Tibial artery (tissue), 4 donors: ENCODE results near the gene KLHDC8A.

Experiments
- DNase-seq, 2 donors: peaks; one replicate each; pipeline ENCODE4 v3.0.0-alpha.2; 2019
- H3K27ac ChIP-seq, 2 donors: fragments of 200-600 bp; sonication (generic) in 1 of 2; 1 replicate in 1 of 2; 2 replicates in 1 of 2; pipeline ENCODE4 v1.5.1; 2018 to 2019; ENCODE audit warnings: mild to moderate bottlenecking in 1 of 2
- H3K27me3 ChIP-seq, 2 donors: fragments of 200-600 bp; sonication (generic) in 1 of 2; one replicate each; pipeline versions ENCODE4 v1.5.1 to v1.6.0; 2016 to 2019
- H3K36me3 ChIP-seq, 3 donors: fragments of 200-600 bp; sonication (generic) in 2 of 3; one replicate each; pipeline ENCODE4 v1.5.1; 2016 to 2019; ENCODE audit warnings: mild to moderate bottlenecking in 2 of 3
- H3K4me1 ChIP-seq, 4 donors: fragments of 200-600 bp; sonication (generic) in 2 of 4; 1 replicate in 3 of 4; 2 replicates in 1 of 4; pipeline ENCODE4 v1.5.1; 2016 to 2019
- H3K4me3 ChIP-seq, 2 donors: fragments of 200-600 bp; sonication (generic) in 1 of 2; 1 replicate in 1 of 2; 2 replicates in 1 of 2; pipeline ENCODE4 v1.5.1; 2018 to 2019; ENCODE audit warnings: mild to moderate bottlenecking in 2 of 2
- H3K9me3 ChIP-seq, 3 donors: fragments of 200-600 bp; sonication (generic) in 1 of 3; one replicate each; pipeline ENCODE4 v1.5.1; 2016 to 2019
- intact Hi-C: fragments of 100-400 bp; cut with DNase I; formaldehyde crosslinking; loops from one replicate; pipeline ENCODE4 v1.15.0; 2023; ENCODE audit warnings: low total_unique reads
- TF ChIP-seq, protein P1 (sequence below), 2 experiments: fragments of 200-600 bp in 1 of 2; fragments of 450-650 bp in 1 of 2; IDR thresholded peaks; one replicate each; pipeline ENCODE4 v1.5.1; 2017 to 2019; ENCODE audit warnings: antibody characterized with exemption in 2 of 2, mild to moderate bottlenecking in 1 of 2, moderate library complexity in 1 of 2

The KLHDC8A gene

GRCh38 chr1:205346956-205347574, 9.7 kb downstream of the KLHDC8A start:
- H3K36me3 ChIP-seq = no peaks in the 10 kb centered on the region
- no peak overlapping the region for H3K4me3 ChIP-seq
- TF ChIP-seq, protein P1, sequence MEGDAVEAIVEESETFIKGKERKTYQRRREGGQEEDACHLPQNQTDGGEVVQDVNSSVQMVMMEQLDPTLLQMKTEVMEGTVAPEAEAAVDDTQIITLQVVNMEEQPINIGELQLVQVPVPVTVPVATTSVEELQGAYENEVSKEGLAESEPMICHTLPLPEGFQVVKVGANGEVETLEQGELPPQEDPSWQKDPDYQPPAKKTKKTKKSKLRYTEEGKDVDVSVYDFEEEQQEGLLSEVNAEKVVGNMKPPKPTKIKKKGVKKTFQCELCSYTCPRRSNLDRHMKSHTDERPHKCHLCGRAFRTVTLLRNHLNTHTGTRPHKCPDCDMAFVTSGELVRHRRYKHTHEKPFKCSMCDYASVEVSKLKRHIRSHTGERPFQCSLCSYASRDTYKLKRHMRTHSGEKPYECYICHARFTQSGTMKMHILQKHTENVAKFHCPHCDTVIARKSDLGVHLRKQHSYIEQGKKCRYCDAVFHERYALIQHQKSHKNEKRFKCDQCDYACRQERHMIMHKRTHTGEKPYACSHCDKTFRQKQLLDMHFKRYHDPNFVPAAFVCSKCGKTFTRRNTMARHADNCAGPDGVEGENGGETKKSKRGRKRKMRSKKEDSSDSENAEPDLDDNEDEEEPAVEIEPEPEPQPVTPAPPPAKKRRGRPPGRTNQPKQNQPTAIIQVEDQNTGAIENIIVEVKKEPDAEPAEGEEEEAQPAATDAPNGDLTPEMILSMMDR (IDR thresholded peaks at IDR 0.05) = no peak
- intact Hi-C loops = no loop called here
- H3K27ac ChIP-seq = no peak overlapping the region
- peaks cover 0 to 69% of the 10 kb centered on the region in 2 donors for H3K27me3 ChIP-seq
- H3K4me1 ChIP-seq = peaks cover 0 to 15% (median 13%) of the 10 kb centered on the region in 4 donors
- no peaks in the 10 kb centered on the region for H3K9me3 ChIP-seq
- DNase-seq = no peak

- Histone ChIP-seq H3K4me3 (no peak overlapping the region), H3K4me1 (peaks cover 0 to 15% (median 13%) of the 10 kb centered on the region in 4 donors), H3K27me3 (peaks cover 0 to 69% of the 10 kb centered on the region in 2 donors), H3K27ac (no peak overlapping the region), H3K36me3 (no peaks in the 10 kb centered on the region), H3K9me3 (no peaks in the 10 kb centered on the region)
- no peak for DNase-seq
- intact Hi-C loops = no loop called here
- TF ChIP-seq, protein P1 (IDR thresholded peaks at IDR 0.05) = no peak
Measured at GRCh38 chr1:205345761-205346160, 11.0 kb downstream of the KLHDC8A start.

DNA sequence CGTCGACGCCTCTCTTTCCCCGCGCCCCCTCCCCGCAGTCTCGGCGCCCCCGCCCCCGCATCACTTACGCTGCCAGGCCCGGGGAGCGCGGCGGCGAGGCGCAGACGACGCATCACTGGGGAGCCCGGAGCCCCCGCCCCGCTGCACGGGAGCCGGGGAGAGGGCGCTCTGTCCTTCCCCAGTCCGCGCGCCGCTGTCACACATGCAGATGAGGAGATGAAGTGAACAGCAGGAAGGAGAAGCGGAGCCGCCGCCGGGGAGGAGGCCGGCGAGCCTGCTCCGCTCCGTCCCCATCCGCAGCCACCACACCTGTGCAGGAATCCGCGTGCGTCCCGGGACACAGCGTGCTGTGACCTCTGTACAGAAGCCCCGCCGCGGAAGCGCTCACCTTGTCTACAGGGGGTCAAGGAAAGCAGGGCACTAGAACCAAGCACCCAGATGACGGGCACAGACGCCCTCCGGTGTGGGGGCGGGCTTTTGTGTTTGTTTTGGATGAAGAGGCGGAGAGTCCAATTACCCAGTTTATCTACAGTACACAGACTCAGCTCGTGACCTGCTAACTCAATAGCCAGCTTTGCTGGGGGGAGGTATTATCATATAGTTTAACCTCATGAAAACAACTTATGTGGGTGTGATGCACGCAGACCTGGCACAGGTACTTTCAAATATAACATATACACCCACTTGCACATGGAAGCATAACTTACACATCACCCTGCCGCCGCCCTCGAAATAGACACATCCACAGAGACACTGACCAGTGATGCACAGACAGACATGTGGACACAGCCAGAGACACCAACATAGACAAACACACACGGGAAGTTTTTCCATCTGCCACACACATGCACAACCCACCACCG, 12.4 kb downstream of the KLHDC8A start:
- Histone ChIP-seq H3K27ac (no peak overlapping the region), H3K9me3 (no peaks in the 10 kb centered on the region), H3K27me3 (peaks cover 0 to 66% of the 10 kb centered on the region in 2 donors), H3K36me3 (no peaks in the 10 kb centered on the region), H3K4me3 (peak overlapping the region; percentile 24 to 39), H3K4me1 (peaks cover 0 to 15% (median 13%) of the 10 kb centered on the region in 4 donors)
- peak in 1 of 2 donors; percentile 40 for DNase-seq
- TF ChIP-seq, protein P1 (IDR thresholded peaks at IDR 0.05) = no peak
- intact Hi-C loops = no loop called here

DNA sequence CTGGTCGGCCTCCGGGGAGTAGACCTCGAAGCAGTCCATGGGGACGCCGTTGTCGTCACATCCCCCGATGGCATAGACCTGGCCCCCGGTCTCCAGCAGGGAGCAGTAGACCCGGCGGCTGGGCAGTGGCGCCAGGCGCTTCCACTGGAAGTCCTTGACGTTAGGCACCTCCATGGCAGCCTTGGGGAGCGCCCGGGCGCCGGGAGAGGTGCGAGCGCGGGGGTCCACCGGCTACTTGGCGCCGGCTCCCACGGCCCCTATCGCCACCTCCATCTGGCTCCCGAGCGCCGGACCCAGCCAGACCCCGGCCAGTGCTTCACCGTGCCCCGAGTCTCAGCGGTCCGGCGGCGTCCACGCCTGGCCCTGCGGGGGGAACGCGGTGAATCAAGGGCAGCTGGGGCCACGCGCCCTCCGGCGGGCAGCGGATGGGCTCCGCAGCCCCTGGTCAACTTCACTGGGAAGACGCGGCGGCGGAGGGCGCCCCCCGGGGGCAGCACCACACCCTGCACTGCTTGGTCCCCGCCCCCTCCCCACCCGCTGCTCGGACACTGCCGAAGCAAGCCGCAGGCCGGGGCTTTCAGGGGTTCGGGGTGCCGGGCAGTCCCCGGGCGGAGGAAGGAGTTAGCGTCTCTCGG, 13.2 kb downstream of the KLHDC8A start:
- intact Hi-C loops = no loop called here
- H3K4me1 ChIP-seq = peaks cover 0 to 15% (median 13%) of the 10 kb centered on the region in 4 donors
- H3K27ac ChIP-seq = no peak overlapping the region
- TF ChIP-seq, protein P1 (IDR thresholded peaks at IDR 0.05) = no peak
- no peaks in the 10 kb centered on the region for H3K9me3 ChIP-seq
- DNase-seq = no peak
- H3K27me3 ChIP-seq = peaks cover 0 to 61% of the 10 kb centered on the region in 2 donors
- no peaks in the 10 kb centered on the region for H3K36me3 ChIP-seq
- H3K4me3 ChIP-seq = peak overlapping the region; percentile 24 to 39

DNA sequence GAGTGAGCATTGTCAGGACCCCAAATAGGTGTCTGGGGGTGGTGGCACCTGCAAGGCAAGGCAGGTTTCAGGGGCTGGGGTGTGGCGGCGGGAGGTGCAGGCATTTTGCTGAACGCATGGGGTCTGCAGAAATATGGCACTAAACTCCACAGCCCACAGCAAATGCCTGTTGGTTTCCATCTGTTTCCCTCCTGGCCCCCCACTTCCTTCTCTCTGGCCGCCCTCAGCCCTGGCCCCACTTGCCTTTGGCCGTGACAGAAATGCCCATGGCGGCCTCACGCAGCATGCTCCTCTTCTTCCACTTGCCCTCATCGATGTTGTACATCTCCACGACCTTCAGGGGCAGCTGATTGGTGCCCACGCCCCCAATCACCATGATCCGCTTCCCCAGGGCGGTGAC, 13.7 kb downstream of the KLHDC8A start:
- intact Hi-C loops = no loop called here
- Histone ChIP-seq H3K4me1 (peaks cover 0 to 15% (median 13%) of the 10 kb centered on the region in 4 donors), H3K27ac (no peak overlapping the region), H3K36me3 (no peaks in the 10 kb centered on the region), H3K27me3 (peaks cover 0 to 58% of the 10 kb centered on the region in 2 donors), H3K9me3 (no peaks in the 10 kb centered on the region), H3K4me3 (no peak overlapping the region)
- DNase-seq = no peak
- TF ChIP-seq, protein P1 (IDR thresholded peaks at IDR 0.05) = no peak
